ENCODE data around the gene NVL.
A peak's percentile ranks its signal among the peaks of the same experiment; 100 is the strongest.
"Not testable (repeated sequence)": the region's sequence is repeated elsewhere in the genome, so short reads cannot be mapped to it uniquely, and the experiment has no call there.

The NVL gene

DNA sequence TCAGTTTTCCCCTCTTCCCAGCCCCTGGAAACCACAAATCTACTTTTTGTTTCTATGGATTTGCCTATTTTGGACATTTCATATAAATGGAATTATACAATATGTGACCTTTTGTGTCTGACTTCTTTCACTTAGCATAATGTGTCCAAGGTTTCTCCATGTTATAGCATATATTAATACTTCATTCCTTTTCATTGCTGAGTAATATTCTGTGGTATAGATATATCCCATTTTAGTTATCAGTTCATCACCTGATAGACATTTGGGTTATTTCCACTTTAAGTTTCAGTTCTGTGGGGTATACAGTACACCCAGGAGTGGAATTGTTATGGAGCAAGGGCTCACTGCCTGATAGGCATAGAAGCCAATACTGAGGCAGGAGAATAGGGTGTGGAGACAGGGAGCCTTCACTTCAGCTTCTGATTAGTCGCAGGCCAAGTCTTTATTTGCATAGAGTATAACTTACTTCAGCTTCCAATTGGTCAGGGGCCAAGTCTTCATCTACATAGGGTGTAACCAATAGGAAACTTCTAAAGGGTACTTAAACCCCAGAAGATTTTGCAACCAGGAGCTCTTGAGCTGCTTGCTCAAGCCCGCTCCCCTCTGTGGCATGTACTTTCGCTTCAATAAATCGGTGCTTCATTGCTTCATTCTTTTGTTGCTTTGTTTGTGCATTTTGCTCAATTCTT, 8.3 kb upstream of the NVL start:
- DNase-seq = no peak

GRCh38 chr1:224333939-224334786, 4.2 kb upstream of the NVL start:
- no peak for DNase-seq

DNA sequence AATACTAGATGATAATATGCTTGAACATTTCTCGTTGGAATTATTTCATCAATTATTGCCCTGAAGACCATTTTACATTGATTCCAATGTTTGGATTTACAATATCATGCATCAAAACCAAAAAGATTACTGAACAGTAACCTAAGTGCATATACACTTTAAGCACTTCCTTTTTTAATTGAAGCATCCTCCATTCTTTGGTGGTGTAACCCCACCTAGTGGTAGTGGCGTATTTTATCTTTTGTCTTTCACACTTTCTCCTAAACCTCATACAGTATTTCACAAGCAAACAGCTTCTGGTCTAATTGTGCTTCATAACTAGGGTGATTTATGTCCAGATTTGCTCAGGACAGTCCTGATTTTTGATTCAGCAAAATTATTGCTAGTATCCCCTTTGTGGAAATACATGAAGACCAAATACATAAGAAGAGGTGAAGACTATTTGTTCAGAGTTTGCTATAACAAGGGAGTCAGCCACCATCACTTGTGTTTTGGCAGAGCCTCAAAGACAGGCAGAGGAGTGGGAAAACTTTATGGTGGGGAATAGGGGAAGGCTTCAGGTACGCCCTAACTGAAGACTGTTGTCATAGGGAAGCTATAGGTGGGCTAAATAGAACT, 3.4 kb upstream of the NVL start:
- peak in 2 of 56 donors; percentile 1 to 10 for DNase-seq

GRCh38 chr1:224331824-224332223, 1.9 kb upstream of the NVL start:
- no peak for DNase-seq

- DNase-seq = no peak
These were observed 1.4 kb upstream of the NVL start for GRCh38 chr1:224331326-224331725.

DNA sequence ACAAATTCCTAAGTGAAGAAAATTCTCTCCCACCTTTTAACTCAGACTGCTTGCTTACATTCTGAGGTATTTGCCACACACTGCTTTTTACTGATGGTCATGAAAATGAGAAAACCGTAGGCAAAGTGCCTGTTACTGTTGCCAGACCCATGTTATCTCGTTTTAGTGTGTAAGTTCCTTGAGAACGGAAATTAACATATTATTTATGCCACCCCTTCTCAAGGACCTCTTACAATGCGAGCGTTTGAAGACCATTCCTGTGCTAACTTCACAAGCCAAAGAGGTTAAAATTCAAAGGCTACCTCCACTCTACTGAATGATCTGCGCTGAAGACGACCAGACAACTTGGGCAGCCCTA, 509 bp downstream of the NVL start:
- no peak for DNase-seq

DNA sequence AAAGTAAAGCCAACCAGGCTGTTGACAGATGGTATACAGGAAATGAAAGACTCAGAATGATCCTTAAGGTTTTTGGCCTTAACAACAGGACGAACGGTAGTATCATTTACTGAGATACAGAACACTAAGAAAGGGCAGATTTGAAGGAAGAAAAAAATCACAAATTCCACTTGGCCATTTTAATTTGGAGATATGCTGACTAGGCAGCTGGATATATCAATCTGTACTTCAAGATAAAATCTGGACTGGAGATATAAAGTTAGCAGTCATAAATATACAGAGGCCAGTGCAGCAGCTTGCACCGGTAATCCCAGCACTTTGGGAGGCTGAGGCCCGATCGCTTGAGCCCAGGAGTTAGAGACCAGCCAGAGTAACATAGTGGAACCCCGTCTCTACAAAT, 1.3 kb downstream of the NVL start:
- DNase-seq = no peak

GRCh38 chr1:224325959-224326358, 4.0 kb downstream of the NVL start:
- DNase-seq = no peak

DNA sequence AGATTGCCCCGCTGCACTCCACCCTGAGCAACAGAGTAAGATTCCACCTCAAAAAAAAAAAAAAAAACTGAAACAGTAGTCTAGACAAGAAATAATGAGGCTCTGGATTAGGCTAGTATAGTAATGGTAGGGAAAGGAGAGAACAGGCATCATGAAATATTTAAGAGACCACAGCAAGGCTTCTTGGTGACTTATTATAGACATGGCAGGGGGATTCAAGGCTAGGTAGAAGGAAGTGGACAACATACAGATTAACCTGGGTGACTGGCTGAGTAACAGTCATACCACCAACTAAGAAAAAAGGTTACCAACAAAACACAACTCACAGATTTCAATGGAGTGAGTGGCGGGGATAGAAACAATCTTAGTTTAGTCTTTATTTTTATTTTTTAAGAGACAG, 8.3 kb downstream of the NVL start:
- DNase-seq = no peak

- DNase-seq = no peak
These were observed 12.5 kb downstream of the NVL start for GRCh38 chr1:224317383-224318045.

- no peak for DNase-seq
These were observed 17.9 kb downstream of the NVL start for GRCh38 chr1:224312025-224312424.

- not testable (repeated sequence) for DNase-seq
These were observed 18.5 kb downstream of the NVL start for GRCh38 chr1:224311503-224311902.

DNA sequence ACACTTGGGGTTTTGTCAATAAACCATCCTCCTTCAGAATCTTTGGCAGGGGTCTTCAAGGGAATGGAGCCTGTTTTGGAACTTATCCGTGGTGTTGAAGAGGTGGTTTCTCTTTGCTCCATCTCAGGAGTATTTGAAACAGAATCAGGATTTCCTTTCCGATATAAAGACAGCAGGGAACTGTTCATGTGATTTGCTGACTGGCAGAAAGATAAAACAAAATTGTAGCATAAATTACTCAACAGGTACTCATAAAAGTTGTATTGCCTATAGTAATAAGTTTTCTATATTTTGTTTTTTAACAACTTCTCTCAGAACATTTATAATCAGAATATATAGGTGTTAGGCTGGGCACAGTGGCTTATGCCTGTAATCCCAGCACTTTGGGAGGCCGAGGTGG, 21.9 kb downstream of the NVL start:
- no peak for DNase-seq

GRCh38 chr1:224304767-224305166, 25.2 kb downstream of the NVL start:
- no peak for DNase-seq

GRCh38 chr1:224302947-224303346, 27.0 kb downstream of the NVL start:
- no peak for DNase-seq

GRCh38 chr1:224301391-224301790, 28.6 kb downstream of the NVL start:
- DNase-seq = no peak

- DNase-seq = no peak
These were observed 29.6 kb downstream of the NVL start for GRCh38 chr1:224300346-224300745.

- no peak for DNase-seq
These were observed 31.3 kb downstream of the NVL start for GRCh38 chr1:224298346-224299330.

DNA sequence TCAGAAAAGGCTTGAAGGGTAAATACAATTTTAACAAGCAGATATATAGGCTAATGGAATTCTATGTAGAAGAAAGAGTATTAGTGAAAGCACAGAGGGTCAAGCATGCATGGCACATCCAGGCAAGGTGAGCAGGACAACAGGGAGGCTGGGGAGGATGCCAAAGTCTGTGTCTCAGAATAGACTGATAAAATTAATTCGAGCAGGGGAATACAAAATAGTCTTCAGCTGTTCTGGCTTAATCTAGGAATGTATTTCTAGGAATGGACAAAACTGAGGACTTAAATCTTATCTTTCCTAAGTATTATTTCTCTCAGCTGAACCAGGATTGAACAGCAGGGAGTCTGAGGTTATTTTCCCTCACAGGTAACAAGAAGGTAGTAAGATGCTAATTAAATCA, 35.2 kb downstream of the NVL start:
- no peak for DNase-seq

- DNase-seq = no peak
These were observed 37.6 kb downstream of the NVL start for GRCh38 chr1:224292419-224292818.

GRCh38 chr1:224289396-224289795, 40.6 kb downstream of the NVL start:
- DNase-seq = peak in 2 of 56 donors; percentile 1 to 35

All from amygdala (tissue), 56 donors.